Measurements from ENCODE around the gene MRPL14. TPM values are rescaled to one million over a fixed set of nuclear protein-coding genes. Genes with fewer than 3 reads are reported as not detected.
A peak's percentile ranks its signal among the peaks of the same experiment; 100 is the strongest.

MRPL14 gene
- total RNA-seq, 4 donors from 2014 or later, result 8.8 to 36.6 (median 18.9) TPM

DNA sequence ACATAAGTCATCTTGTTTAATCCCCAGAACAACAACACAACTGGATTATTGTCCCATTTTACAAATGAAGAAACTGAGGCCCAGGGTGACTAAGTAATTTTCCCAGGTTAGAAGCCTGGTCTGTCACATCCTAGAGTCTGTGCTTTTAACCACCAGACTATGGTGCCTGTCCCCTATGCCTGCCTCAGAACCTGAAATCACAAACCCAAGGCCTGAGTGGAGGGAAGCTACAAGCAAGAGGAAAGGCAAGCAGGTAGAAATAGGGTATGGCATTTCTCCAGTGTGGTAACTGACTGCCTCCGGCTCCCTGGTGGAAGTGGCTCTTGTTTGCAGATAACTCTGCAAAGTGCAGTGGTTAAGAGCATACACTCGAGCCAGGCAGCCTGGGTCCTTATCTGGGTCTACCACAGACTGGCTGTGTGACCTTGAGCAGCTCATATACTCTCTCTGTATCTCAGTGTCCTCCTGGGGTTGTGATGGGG is 2.6 kb upstream of the MRPL14 start:
- H3K27me3 ChIP-seq, result no peaks in the 10 kb centered on the region
- DNase-seq (ENCODE audit: low spot score in 2 of 2), result no peak
- H3K4me3 ChIP-seq, result no peak overlapping the region
- peaks cover 5 to 50% (median 28%) of the 10 kb centered on the region in 4 donors for H3K4me1 ChIP-seq
- H3K9me3 ChIP-seq, result no peaks in the 10 kb centered on the region
- TF ChIP-seq POLR2A (IDR thresholded peaks at IDR 0.05), result no peak
- peaks cover 0 to 4% (median 0%) of the 10 kb centered on the region in 3 donors for H3K36me3 ChIP-seq
- 80 to 91% methylated on average over 2 of the region's 2 CpGs for WGBS, 2 donors
- no peak overlapping the region for H3K27ac ChIP-seq

- Histone ChIP-seq H3K36me3 (no peaks in the 10 kb centered on the region), H3K4me1 (peaks cover 5 to 54% (median 30%) of the 10 kb centered on the region in 4 donors), H3K27ac (peak overlapping the region; percentile 72 to 97 (median 90)), H3K9me3 (no peaks in the 10 kb centered on the region), H3K4me3 (peak overlapping the region; percentile 76 to 97 (median 91)), H3K27me3 (no peaks in the 10 kb centered on the region)
- WGBS, 2 donors, result 7 to 12% methylated on average over 18 to 25 of the region's 49 CpGs
- peak in 1 of 2 donors; percentile 19 for DNase-seq (ENCODE audit: low spot score in 2 of 2)
- TF ChIP-seq EP300 (IDR thresholded peaks at IDR 0.05) (no peak), POLR2A (IDR thresholded peaks at IDR 0.05) (no peak), CTCF (IDR thresholded peaks at IDR 0.05) (peak in 3 of 5 experiments; percentile 22 to 55 (median 45))
Measured at GRCh38 chr6:44128020-44128917, 1.0 kb upstream of the MRPL14 start.

GRCh38 chr6:44126320-44127149 is 717 bp downstream of the MRPL14 start:
- Histone ChIP-seq H3K27me3 (no peaks in the 10 kb centered on the region), H3K4me1 (peaks cover 5 to 58% (median 39%) of the 10 kb centered on the region in 4 donors), H3K27ac (peak overlapping the region; percentile 70 to 97 (median 92)), H3K9me3 (no peaks in the 10 kb centered on the region), H3K36me3 (no peaks in the 10 kb centered on the region), H3K4me3 (peak overlapping the region; percentile 66 to 97 (median 83))
- WGBS, 2 donors, result 1 to 2% methylated on average over 30 of the region's 31 CpGs
- DNase-seq (ENCODE audit: low spot score in 2 of 2), result peak in 1 of 2 donors; percentile 25
- TF ChIP-seq CTCF (IDR thresholded peaks at IDR 0.05), result no peak
- no peak for TF ChIP-seq EP300 (IDR thresholded peaks at IDR 0.05)
- no peak for TF ChIP-seq POLR2A (IDR thresholded peaks at IDR 0.05)

DNA sequence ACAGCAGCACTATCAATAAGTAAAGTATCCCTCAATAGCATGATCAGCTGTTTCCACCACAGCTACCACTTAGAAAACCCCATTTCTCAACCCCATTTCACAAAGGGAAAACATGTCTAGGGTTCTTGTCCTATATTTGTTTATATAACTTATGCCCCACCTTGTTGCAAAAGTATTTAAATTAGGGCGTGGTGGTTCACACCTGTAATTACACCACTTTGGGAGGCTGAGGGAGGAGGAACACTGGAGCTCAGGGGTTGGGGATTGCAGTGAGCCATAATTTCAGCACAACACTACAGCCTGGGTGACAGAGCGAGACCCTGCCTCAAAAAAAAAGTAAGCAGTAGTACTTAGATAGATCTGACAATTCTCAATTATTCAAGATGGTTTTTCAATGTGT is 3.7 kb downstream of the MRPL14 start:
- H3K4me1 ChIP-seq, result peaks cover 3 to 75% (median 34%) of the 10 kb centered on the region in 4 donors
- H3K27me3 ChIP-seq, result no peaks in the 10 kb centered on the region
- TF ChIP-seq POLR2A (IDR thresholded peaks at IDR 0.05) (no peak), CTCF (IDR thresholded peaks at IDR 0.05) (no peak)
- no peaks in the 10 kb centered on the region for H3K36me3 ChIP-seq
- 91 to 97% methylated on average over 2 of the region's 2 CpGs for WGBS, 2 donors
- no peaks in the 10 kb centered on the region for H3K9me3 ChIP-seq
- H3K27ac ChIP-seq, result peak overlapping the region in 2 of 4 donors; percentile 49 to 76
- DNase-seq (ENCODE audit: low spot score in 2 of 2), result no peak
- H3K4me3 ChIP-seq, result no peak overlapping the region

- H3K9me3 ChIP-seq, result no peaks in the 10 kb centered on the region
- H3K4me3 ChIP-seq, result no peak overlapping the region
- H3K4me1 ChIP-seq, result peaks cover 0 to 70% (median 30%) of the 10 kb centered on the region in 4 donors
- no peak for DNase-seq (ENCODE audit: low spot score in 2 of 2)
- TF ChIP-seq CTCF (IDR thresholded peaks at IDR 0.05) (no peak), POLR2A (IDR thresholded peaks at IDR 0.05) (no peak), EP300 (IDR thresholded peaks at IDR 0.05) (no peak)
- no peaks in the 10 kb centered on the region for H3K27me3 ChIP-seq
- H3K36me3 ChIP-seq, result no peaks in the 10 kb centered on the region
- WGBS, 2 donors, result 18 to 26% methylated on average over 1 of the region's 1 CpG
- peak overlapping the region in 3 of 4 donors; percentile 36 to 76 (median 49) for H3K27ac ChIP-seq
Measured at GRCh38 chr6:44122801-44123200, 4.5 kb downstream of the MRPL14 start.

Measured in tibial nerve (tissue), 4 donors.